T-helper 2 cell treated with Interferon-gamma antibody and Interleukin-4, amounts not matched to agents 100 ng/mL and 5 ng/mL, for 36 hours (primary cell): ENCODE results near the gene MAP1LC3B2. TPM values are rescaled to one million over a fixed set of nuclear protein-coding genes. Genes with fewer than 3 reads are reported as not detected.

Experiments used
- intact Hi-C: fragments of 100-400 bp; cut with micrococcal nuclease; formaldehyde crosslinking; loops from one replicate; pipeline ENCODE4 v1.15.1; 2023
- total RNA-seq: library from RNA; stranded (reverse); gene quantifications from 2 replicates; pipeline ENCODE4 v1.2.3, GENCODE V29; 2022

Gene MAP1LC3B2
- total RNA-seq, 1 donor from 2014 or later = 0.50 TPM

GRCh38 chr12:116609319-116610114, 50.3 kb downstream of the MAP1LC3B2 start:
- intact Hi-C loops = loop anchor here (10.0 kb wide), 1 partner anchor 465 kb away; no protein-coding TSS in a partner anchor

GRCh38 chr12:116610971-116611541, 51.9 kb downstream of the MAP1LC3B2 start:
- intact Hi-C loops = no loop called here

GRCh38 chr12:116612436-116612835, 53.3 kb downstream of the MAP1LC3B2 start:
- intact Hi-C loops = no loop called here

- intact Hi-C loops = no loop called here
These were observed 54.1 kb downstream of the MAP1LC3B2 start for GRCh38 chr12:116613256-116613655.

GRCh38 chr12:116614194-116614915, 55.2 kb downstream of the MAP1LC3B2 start:
- intact Hi-C loops = no loop called here

- intact Hi-C loops = no loop called here
These were observed 56.1 kb downstream of the MAP1LC3B2 start for GRCh38 chr12:116615141-116615861.

GRCh38 chr12:116616536-116617248, 57.5 kb downstream of the MAP1LC3B2 start:
- intact Hi-C loops = no loop called here

- intact Hi-C loops = no loop called here
These were observed 60.1 kb downstream of the MAP1LC3B2 start for GRCh38 chr12:116619246-116619645.

- intact Hi-C loops = no loop called here
These were observed 60.9 kb downstream of the MAP1LC3B2 start for GRCh38 chr12:116620124-116620491.

GRCh38 chr12:116620492-116621191, 61.5 kb downstream of the MAP1LC3B2 start:
- intact Hi-C loops = no loop called here

GRCh38 chr12:116621194-116621593, 62.0 kb downstream of the MAP1LC3B2 start:
- intact Hi-C loops = no loop called here

GRCh38 chr12:116624516-116624915, 65.3 kb downstream of the MAP1LC3B2 start:
- intact Hi-C loops = no loop called here

GRCh38 chr12:116626153-116626552, 67.0 kb downstream of the MAP1LC3B2 start:
- intact Hi-C loops = no loop called here

Other genes starting within 250 kb of the MAP1LC3B2 start
- gene SPRING1, start 178.7 kb downstream of the MAP1LC3B2 start, total RNA-seq = 24.9 and 30.3 TPM in 2 replicates
- gene RNFT2, start 178.9 kb downstream of the MAP1LC3B2 start, total RNA-seq = 8.6 and 9.0 TPM in 2 replicates